ENCODE results near the gene NOP16. TPM values are rescaled to one million over a fixed set of nuclear protein-coding genes. Genes with fewer than 3 reads are reported as not detected.

Gene NOP16
- 4.5 and 7.6 TPM in 2 replicates for total RNA-seq

GRCh38 chr5:176388444-176389134 lies at the start of gene NOP16, which contains the start of gene HIGD2A:
NOP16 (minus strand) TSS chr5:176388598; CDS start chr5:176388539, 59 bp downstream.
HIGD2A (plus strand) TSS chr5:176388751; CDS start chr5:176388820, 69 bp downstream.

GRCh38 chr5:176415952-176416924 lies 27.8 kb upstream of the NOP16 start, which contains the start of gene CLTB:
CLTB (minus strand) TSS chr5:176416539; CDS start chr5:176416363, 176 bp downstream.

GRCh38 chr5:176365351-176366231 lies 22.8 kb downstream of the NOP16 start, which contains the start of gene ARL10:
ARL10 (plus strand) TSS chr5:176365487; CDS start chr5:176365564, 77 bp downstream.

DNA sequence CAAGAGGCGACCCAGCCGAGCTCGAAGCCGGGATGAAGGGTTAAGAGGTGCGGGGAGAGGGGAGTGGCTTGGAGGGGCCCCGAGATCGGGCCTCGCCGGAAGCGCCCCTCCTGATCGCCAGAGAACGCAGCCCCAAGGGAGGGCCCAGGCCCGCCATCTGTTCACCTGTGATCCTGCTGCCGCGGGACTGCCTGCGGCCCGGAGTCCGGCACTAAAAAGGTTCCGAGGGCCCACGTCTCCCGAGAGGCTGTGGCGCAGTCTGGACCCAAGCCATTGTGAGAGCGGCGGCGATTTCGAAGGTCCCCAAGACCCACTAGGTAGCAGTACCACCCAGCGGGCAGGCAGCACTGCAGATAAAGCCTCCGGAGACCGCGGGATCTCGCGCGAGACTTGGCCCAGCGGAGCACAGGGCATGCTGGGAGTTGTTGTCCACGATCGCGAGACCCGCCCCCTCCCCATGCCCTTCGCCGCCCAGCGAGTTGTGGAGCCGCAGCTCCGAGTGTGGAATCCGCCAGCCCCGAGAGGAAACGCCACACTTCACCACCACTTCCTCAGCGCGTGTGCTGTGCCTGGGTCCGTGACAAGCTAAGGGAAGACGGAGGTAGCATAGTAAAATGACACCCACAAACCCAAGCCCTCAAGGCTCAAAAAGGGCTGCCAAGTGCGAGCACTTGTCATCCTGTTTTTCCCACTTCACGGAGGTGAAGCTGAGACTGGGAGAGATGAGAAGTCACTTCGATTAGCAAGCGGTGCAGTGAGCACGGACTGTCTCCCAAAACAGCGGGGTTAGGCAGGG lies 26.8 kb downstream of the NOP16 start, which contains the start of gene KIAA1191:
Gene KIAA1191, minus strand, starts transcription at position 328 of the 796 bp plus-strand sequence. CDS start 2,256 bp downstream, outside the sequence.

Other genes with a start within 250 kb of the NOP16 start
- gene SIMC1, start 150.2 kb downstream of the NOP16 start, total RNA-seq: 7.1 and 7.8 TPM in 2 replicates
- 58.3 and 134 TPM in 2 replicates for gene KIAA1191, start 26.8 kb downstream of the NOP16 start, total RNA-seq
- gene ARL10, start 23.1 kb downstream of the NOP16 start, total RNA-seq: 12.1 and 16.3 TPM in 2 replicates
- gene HIGD2A, start 153 bp upstream of the NOP16 start, total RNA-seq: 22.8 and 52.8 TPM in 2 replicates
- 82.2 and 93.6 TPM in 2 replicates for gene CLTB, start 27.9 kb upstream of the NOP16 start, total RNA-seq
- gene FAF2, start 59.8 kb upstream of the NOP16 start, total RNA-seq: 45.5 and 46.4 TPM in 2 replicates
- gene RNF44, start 148.8 kb upstream of the NOP16 start, total RNA-seq: 3.2 and 6.5 TPM in 2 replicates
- gene CDHR2, start 160.7 kb upstream of the NOP16 start, total RNA-seq: under 0.01 TPM in 2 replicates
- gene GPRIN1, start 221.6 kb upstream of the NOP16 start, total RNA-seq: 6.3 and 7.4 TPM in 2 replicates
- 0.33 and 1.6 TPM in 2 replicates for gene SNCB, start 241.9 kb upstream of the NOP16 start, total RNA-seq
- not detected in 2 replicates for gene EIF4E1B, start 242.1 kb upstream of the NOP16 start, total RNA-seq

All from smooth muscle cell of trachea (primary cell).